HepG2 (cell line): Measurements from ENCODE around the gene EXOC7. TPM values are rescaled to one million over a fixed set of nuclear protein-coding genes. Genes with fewer than 3 reads are reported as not detected.
A peak's percentile ranks its signal among the peaks of the same experiment; 100 is the strongest.

Experiments
- ARID5B ChIP-seq: IDR thresholded peaks from 2 replicates; pipeline ENCODE4 v1.4.0; 2020; ENCODE audit warnings: mild to moderate bottlenecking, missing genetic modification reagents
- ATF7-NPFF ChIP-seq: sonication (generic); formaldehyde crosslinking; IDR thresholded peaks from 2 replicates; pipeline ENCODE4 v1.8.1; 2023; ENCODE audit warnings: mild to moderate bottlenecking, low read depth, missing genetic modification reagents, moderate library complexity
- EHMT2 ChIP-seq: fragments of 200-600 bp; sonication (generic); IDR thresholded peaks from 2 replicates; pipeline ENCODE4 v1.7.0; 2017; ENCODE audit warnings: antibody characterized with exemption, low read depth, low read length, borderline replicate concordance
- HIC2 ChIP-seq: sonication (generic); formaldehyde crosslinking; IDR thresholded peaks from 2 replicates; pipeline ENCODE4 v1.9.0; 2022; ENCODE audit warnings: low read depth, missing genetic modification reagents
- HMGXB4 ChIP-seq, 2 experiments: sonication (generic) in 1 of 2; formaldehyde crosslinking in 1 of 2; IDR thresholded peaks; 2 replicates each; pipeline versions ENCODE4 v1.4.0 to v1.6.1; 2018 to 2020; ENCODE audit warnings: missing genetic modification reagents in 2 of 2, borderline replicate concordance in 1 of 2, low read depth in 1 of 2, mild to moderate bottlenecking in 1 of 2, missing biosample characterization in 1 of 2
- MATR3 ChIP-seq: sonication (generic); formaldehyde crosslinking; IDR thresholded peaks from 2 replicates; pipeline ENCODE4 v1.4.0; 2020; ENCODE audit warnings: missing genetic modification reagents
- NR0B2 ChIP-seq: sonication (generic); formaldehyde crosslinking; IDR thresholded peaks from 2 replicates; pipeline ENCODE4 v1.4.0; 2020; ENCODE audit warnings: mild to moderate bottlenecking, missing genetic modification reagents
- RBFOX2 ChIP-seq: fragments of 200-400 bp; formaldehyde crosslinking; IDR thresholded peaks from 2 replicates; pipeline ENCODE4 v1.6.1; 2017; ENCODE audit warnings: low read depth, mild to moderate bottlenecking, low read length
- SETDB1 ChIP-seq: sonication (generic); formaldehyde crosslinking; IDR thresholded peaks from 2 replicates; pipeline ENCODE4 v1.5.1; 2020; ENCODE audit warnings: missing genetic modification reagents, mild to moderate bottlenecking, borderline replicate concordance
- XRCC5 ChIP-seq: fragments of 200-400 bp; formaldehyde crosslinking; optimal IDR thresholded peaks from 2 replicates; pipeline ENCODE3; 2017; ENCODE audit warnings: mild to moderate bottlenecking, low read length
- YY1 ChIP-seq: IDR thresholded peaks from 2 replicates; pipeline ENCODE4 v1.6.1; 2011; ENCODE audit warnings: low read length, low read depth, moderate library complexity, mild to moderate bottlenecking; ENCODE audit not compliant: insufficient read depth, insufficient replicate concordance
- ZNF224 ChIP-seq: sonication (generic); formaldehyde crosslinking; IDR thresholded peaks from 2 replicates; pipeline ENCODE4 v1.5.0; 2020; ENCODE audit warnings: mild to moderate bottlenecking, missing genetic modification reagents
- ZNF335 ChIP-seq: sonication (generic); formaldehyde crosslinking; IDR thresholded peaks from 2 replicates; pipeline ENCODE4 v1.4.0; 2020; ENCODE audit warnings: missing genetic modification reagents
- ZNF446 ChIP-seq: sonication (generic); formaldehyde crosslinking; IDR thresholded peaks from 2 replicates; pipeline ENCODE4 v1.5.0; 2020; ENCODE audit warnings: mild to moderate bottlenecking, missing genetic modification reagents
- ZNF570 ChIP-seq: sonication (generic); formaldehyde crosslinking; IDR thresholded peaks from 2 replicates; pipeline ENCODE4 v1.4.0; 2020; ENCODE audit warnings: mild to moderate bottlenecking, missing genetic modification reagents, borderline replicate concordance
- ZNF607 ChIP-seq: sonication (generic); formaldehyde crosslinking; IDR thresholded peaks from 2 replicates; pipeline ENCODE4 v1.5.1; 2020; ENCODE audit warnings: missing genetic modification reagents, mild to moderate bottlenecking, borderline replicate concordance
- ZNF816 ChIP-seq: sonication (generic); formaldehyde crosslinking; IDR thresholded peaks from 2 replicates; pipeline ENCODE4 v1.8.0; 2022; ENCODE audit warnings: missing genetic modification reagents, mild to moderate bottlenecking, borderline replicate concordance
- polyA plus RNA-seq, 8 experiments: library from polyadenylated mRNA; depleted of rRNA in 3 of 8; stranded (reverse) in 7 of 8; unstranded in 1 of 8; fragments of >200 nt; fragmentation: Illumina TruSeq in 4 of 8; extraction: Trizol in 4 of 8; gene quantifications; 2 replicates each; pipeline versions ENCODE4 v1.2.1 to v1.2.3, GENCODE V29; 2011 to 2016; ENCODE audit warnings: low read depth in 4 of 8, missing spikeins in 1 of 8, mixed read lengths in 1 of 8; ENCODE audit not compliant: insufficient read depth in 1 of 8
- total RNA-seq, 5 experiments: library from RNA; depleted of rRNA; stranded (reverse); fragments of >200 nt; fragmentation: Illumina TruSeq; extraction: Trizol; gene quantifications; 2 replicates each; pipeline ENCODE4 v1.2.3, GENCODE V29; 2016; ENCODE audit warnings: low read depth in 1 of 5

The EXOC7 gene
- total and polyA plus RNA-seq, 2 of the 13 experiments (the other 11 are each of a cell fraction or from before 2014, with no cell fraction given), result 86.9 to 116 TPM

GRCh38 chr17:76104140-76104895 is 731 bp upstream of the EXOC7 start (continued):
- TF ChIP-seq ZNF607 (peak; percentile 69; the same call in 1 of the 2 replicates), RBFOX2 (peak; percentile 40; the same call in 1 of the 2 replicates), ZNF446 (CRISPR knock-in tag) (0 out of 2 replicates have a peak, but pooled peaks have one; percentile 24), ZNF335 (CRISPR knock-in tag) (no peak), EHMT2 (0 out of 2 replicates have a peak, but pooled peaks have one; percentile 52), HIC2 (no peak), YY1 (no peak), MATR3 (CRISPR knock-in tag) (no peak), HMGXB4 (CRISPR knock-in tag; IDR thresholded peaks at IDR 0.05; ENCODE audit: borderline replicate concordance in 1 of 2, low read depth in 1 of 2) (peak in 1 of 2 experiments; percentile 61; a peak in 1 of 4 replicates), NR0B2 (CRISPR knock-in tag) (no peak; the same call in 1 of the 2 replicates), ZNF570 (no peak), ZNF816 (CRISPR knock-in tag) (peak; percentile 48; the same call in 1 of the 2 replicates), ARID5B (CRISPR knock-in tag) (no peak), SETDB1 (CRISPR knock-in tag) (no peak), ZNF224 (CRISPR knock-in tag) (peak; percentile 77; the same call in 1 of the 2 replicates), ATF7-NPFF (CRISPR knock-in tag) (peak; percentile 11; the same call in 1 of the 2 replicates), XRCC5 (no peak)
